Epithelial cell of esophagus (primary cell): ENCODE results near the gene ARHGAP22.
A peak's percentile ranks its signal among the peaks of the same experiment; 100 is the strongest.

ENCODE experiments used
- DNase-seq: peaks from one replicate; pipeline ENCODE4 v3.0.0; 2010; ENCODE audit warnings: low read depth
- H3K4me3 ChIP-seq: 2 replicates; pipeline ENCODE4 v1.5.1; 2011; ENCODE audit warnings: mild to moderate bottlenecking, low read length, control low read depth
- CTCF ChIP-seq: IDR thresholded peaks from 2 replicates; pipeline ENCODE4 v1.5.1; 2011; ENCODE audit warnings: low read depth, mild to moderate bottlenecking, low read length, control low read depth, inconsistent platforms; ENCODE audit not compliant: insufficient read depth; ENCODE audit errors: missing control alignments

The ARHGAP22 gene

GRCh38 chr10:48605786-48606529 is 1.1 kb upstream of the ARHGAP22 start:
- no peak for DNase-seq
- TF ChIP-seq CTCF = no peak
- no peak overlapping the region for H3K4me3 ChIP-seq

DNA sequence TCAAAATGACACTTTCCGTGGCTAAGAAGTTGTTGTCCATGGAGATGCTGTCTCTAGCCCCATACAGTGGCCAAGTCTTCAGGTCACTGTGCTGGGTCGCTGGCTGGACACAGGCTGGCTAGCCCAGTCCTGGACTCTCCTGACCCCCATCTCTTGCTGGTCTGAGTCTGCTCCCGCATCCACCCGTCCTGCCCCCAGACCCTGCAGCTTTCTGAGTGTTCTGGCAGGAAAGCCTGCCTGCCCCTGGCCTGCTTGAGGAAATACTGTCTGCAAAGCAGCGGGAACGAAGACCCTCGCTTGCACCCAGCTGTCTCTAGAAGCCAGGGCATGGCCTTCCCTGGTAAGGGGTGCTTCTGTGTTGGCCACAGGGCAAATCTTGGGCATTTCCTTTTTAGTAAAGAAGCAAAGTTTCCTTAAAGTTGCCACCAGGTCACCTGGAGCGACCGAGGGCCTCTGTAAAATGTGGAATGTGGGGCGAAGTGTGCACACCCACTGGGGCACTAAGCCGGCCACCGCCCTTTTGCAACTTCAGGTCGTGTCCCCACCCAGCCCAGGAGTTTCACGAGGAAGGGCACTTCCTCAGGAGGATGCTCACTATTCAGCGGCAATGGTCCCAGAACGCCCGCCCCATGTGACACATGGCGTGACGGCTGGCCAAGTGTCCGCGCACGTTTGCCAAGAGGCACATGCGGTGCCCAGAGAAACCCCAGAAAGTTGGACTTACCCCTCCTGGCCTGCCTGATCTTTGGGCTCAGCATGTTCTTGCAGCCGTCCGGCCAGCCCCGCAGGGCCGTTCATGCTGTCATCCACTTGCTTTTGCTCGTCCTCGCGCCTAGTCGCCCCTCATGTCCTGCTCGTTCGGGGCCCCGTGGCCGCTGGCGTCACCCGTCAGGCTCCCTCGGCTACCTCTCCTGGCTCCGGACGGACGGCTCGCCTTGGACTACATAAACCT is 558 bp downstream of the ARHGAP22 start:
- H3K4me3 ChIP-seq = peak overlapping the region; percentile 52
- DNase-seq = no peak
- TF ChIP-seq CTCF = no peak

- TF ChIP-seq CTCF = no peak
- no peak for DNase-seq
- no peak overlapping the region for H3K4me3 ChIP-seq
Observed at GRCh38 chr10:48603421-48604038, 1.3 kb downstream of the ARHGAP22 start.

- no peak overlapping the region for H3K4me3 ChIP-seq
- no peak for TF ChIP-seq CTCF
- no peak for DNase-seq
Observed at GRCh38 chr10:48602401-48603135, 2.3 kb downstream of the ARHGAP22 start.

DNA sequence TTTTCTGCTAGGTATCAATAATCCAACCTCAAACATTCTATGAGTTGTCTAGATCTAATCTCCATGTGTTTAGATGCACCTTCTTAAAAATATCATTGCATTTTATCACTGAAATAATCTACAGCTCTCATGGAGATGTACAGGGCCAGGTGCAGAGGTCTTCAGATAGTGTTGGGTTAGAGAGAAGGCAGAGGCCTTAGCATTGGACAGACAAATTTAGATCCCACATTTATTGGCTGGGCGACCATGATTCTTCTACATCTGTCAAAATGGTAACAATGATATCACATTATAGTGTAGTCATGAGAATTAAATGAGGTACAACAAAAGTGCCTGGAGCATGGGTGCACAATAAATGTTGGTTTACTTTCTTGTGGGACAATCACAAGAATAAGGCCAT is 3.1 kb downstream of the ARHGAP22 start:
- no peak for TF ChIP-seq CTCF
- DNase-seq = no peak
- H3K4me3 ChIP-seq = no peak overlapping the region
